Activated CD4-positive, alpha-beta T cell treated with anti-CD3 and anti-CD28 coated beads, Interleukin-2, Interleukin-4, amounts not matched to agents 100 ng/mL and 50 ng/mL, durations not matched to agents 16 hours and 8 hours (primary cell): ENCODE measurements around the gene KLHL2.
"Not testable (repeated sequence)": the region's sequence is repeated elsewhere in the genome, so short reads cannot be mapped to it uniquely, and the experiment has no call there.

Experiments
- DNase-seq: peaks from one replicate; pipeline ENCODE4 v3.0.0-alpha.2; 2020; ENCODE audit warnings: low spot score

The KLHL2 gene, protein sequence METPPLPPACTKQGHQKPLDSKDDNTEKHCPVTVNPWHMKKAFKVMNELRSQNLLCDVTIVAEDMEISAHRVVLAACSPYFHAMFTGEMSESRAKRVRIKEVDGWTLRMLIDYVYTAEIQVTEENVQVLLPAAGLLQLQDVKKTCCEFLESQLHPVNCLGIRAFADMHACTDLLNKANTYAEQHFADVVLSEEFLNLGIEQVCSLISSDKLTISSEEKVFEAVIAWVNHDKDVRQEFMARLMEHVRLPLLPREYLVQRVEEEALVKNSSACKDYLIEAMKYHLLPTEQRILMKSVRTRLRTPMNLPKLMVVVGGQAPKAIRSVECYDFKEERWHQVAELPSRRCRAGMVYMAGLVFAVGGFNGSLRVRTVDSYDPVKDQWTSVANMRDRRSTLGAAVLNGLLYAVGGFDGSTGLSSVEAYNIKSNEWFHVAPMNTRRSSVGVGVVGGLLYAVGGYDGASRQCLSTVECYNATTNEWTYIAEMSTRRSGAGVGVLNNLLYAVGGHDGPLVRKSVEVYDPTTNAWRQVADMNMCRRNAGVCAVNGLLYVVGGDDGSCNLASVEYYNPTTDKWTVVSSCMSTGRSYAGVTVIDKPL

DNA sequence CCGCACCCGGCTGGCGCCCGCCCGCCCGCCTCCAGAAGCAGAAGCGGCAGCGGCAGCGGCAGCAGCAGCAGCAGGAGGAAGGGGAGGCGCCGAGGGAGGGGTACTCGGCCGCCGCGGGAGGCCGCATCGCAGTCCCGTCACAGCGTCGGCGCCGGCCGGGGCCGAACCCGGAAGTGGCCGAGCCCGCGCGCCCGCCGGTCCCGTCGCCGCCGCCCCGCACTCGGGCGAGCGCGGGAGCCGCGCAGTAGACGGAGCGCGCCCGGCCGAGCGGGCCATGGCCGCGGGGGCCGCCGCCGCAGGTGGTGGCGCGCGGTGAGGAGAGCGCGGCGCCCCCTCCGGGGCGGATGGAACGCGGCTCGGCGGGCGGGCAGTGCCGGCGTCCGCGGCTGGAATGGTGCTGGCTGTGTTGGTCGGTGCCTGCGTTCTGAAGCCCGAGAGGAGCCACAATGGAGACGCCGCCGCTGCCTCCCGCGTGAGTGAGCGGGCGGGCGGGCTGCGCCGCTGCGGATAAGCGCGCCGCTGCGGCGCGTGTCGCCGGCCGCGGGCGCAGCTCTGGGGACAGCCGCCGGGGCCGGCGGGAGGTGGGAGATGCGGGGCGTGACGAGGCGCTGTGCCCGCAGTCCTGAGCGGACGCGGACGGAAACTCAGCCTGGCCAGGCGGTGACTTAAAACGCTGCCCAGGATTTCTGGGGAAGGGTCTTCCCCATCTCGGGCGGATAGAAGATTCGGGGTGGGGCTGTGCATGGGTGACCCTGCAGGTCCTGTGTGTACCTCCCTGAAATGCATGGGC, at the start of gene KLHL2:
KLHL2 (plus strand) TSS at position 131 of the 790 bp plus-strand sequence; CDS start at position 447, 316 bp downstream.
- DNase-seq: peak; percentile 68

DNA sequence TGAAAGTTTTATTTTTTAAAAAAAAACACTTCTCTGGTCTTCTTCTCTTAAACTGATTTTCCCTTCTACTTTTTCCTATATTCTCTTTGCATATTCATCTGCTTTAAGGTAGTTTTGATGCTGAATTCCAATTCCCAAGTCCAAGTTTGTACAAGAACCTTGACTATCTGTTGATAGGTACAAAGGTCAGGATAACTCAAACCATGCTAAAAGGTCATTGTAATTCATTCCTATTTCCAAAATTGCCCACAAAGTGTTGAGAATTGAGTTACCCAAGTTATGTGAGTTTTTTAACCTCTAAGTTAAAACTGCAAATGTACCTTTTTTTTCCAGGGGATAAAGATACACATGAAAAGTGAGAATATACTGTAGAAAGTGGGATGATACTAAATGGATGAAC, 48.6 kb upstream of the KLHL2 start:
- DNase-seq: no peak

DNA sequence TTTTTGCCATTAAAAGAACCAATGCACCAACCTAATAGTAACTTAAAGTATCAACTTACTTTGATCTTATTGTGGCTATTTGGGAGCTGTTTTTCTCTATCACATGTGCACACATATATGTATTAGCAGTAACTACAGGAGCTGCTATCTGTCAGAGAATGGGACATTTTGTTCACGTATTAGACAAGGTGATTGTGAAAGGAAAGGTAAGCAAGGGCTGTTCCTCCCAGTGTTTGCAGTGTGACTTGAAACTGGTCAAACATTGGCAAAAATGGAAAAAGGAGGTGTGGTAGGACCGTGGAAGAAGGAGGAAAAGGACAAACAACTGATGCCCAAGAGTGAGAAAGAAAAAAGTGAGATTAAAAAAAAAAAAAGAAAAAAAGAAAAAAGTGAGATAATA, 43.1 kb upstream of the KLHL2 start:
- DNase-seq: no peak

DNA sequence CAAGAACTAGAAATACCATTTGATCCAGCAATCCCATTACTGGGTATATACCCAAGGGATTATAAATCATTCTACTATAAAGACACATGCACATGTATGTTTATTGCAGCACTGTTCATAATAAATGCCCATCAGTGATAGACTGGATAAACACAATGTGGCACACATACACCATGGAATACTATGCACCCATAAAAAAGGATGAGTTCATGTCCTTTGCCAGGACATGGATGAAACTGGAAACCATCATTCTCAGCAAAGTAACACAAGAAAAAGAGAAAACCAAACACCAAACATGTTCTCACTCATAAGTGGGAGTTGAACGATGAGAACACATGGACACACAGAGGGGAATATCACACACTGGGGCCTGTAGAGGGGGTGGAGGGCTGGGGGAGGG, 40.5 kb upstream of the KLHL2 start:
- not testable (repeated sequence) for DNase-seq

DNA sequence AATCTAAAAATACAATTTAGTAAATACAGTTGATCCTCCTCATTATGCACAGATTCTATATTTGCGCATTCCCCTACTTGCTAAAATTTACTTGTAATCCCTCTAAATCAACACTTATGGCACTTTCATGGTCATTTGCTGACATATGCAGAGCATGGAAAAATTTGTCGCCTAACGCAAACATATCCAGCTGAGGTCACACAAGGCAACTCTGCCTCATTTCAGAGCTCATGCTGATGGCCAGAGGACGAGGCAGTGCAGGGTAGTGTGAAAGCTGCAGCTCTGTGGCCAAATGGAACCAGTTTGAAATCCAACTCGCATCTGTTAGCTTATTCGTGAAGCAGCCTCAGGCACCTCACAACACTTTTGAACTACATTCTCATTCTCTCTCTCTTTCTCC, 39.7 kb upstream of the KLHL2 start:
- no peak for DNase-seq

DNA sequence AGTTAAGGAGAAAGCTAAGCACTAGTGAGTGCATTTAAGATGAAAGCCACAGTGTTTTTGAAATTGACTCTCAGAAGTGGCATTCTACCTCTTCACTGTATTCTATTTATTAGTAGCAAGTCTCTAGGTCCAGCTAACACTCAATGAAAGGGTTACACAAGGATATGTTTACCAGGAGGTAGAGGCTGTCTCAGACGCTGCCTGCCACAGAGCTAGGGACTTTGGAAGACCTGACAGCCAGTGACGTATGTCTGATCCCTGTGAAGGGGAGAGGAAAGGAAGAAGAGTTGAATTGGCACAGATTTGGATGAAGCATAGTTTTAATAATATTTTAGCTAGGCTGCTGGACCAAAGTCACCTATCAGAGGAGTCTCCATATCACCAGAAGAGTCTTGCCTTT, 36.5 kb upstream of the KLHL2 start:
- DNase-seq: no peak

DNA sequence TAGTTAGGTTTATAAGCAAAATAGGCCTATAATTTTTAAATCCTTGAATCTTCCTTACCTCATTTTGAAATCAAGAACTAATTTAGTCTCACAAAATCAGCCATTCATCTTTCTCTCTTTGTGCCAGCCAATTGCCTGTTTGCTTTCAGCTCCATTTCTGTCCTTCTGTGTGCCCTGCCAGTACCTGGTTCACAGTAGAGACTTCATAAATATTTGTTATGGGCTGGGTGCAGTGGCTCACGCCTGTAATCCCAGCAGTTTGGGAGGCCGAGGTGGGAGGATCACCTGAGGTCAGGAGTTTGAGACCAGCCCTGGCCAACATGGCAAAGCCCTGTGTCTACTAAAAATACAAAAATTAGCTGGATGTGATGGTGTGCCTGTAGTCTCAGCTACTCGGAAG, 31.9 kb upstream of the KLHL2 start:
- not testable (repeated sequence) for DNase-seq

DNA sequence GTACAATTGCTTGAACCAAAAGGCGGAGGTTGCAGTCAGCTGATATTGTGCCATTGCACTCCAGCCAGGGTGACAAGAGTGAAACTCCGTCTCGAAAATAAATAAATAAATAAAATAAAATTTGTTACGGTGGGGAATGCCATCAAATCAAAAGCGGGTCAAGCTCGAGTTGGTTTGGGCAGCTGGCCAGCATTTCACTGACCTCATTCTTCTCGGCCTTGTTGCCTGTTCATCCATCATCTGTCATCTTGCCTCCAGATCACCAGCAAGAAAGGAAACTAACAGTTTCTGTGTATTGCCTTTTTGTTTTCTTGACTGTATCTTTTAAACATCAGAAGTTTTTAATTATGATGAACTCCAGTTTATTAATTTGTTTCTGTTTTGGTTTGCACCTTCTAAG, 31.5 kb upstream of the KLHL2 start:
- DNase-seq: no peak

DNA sequence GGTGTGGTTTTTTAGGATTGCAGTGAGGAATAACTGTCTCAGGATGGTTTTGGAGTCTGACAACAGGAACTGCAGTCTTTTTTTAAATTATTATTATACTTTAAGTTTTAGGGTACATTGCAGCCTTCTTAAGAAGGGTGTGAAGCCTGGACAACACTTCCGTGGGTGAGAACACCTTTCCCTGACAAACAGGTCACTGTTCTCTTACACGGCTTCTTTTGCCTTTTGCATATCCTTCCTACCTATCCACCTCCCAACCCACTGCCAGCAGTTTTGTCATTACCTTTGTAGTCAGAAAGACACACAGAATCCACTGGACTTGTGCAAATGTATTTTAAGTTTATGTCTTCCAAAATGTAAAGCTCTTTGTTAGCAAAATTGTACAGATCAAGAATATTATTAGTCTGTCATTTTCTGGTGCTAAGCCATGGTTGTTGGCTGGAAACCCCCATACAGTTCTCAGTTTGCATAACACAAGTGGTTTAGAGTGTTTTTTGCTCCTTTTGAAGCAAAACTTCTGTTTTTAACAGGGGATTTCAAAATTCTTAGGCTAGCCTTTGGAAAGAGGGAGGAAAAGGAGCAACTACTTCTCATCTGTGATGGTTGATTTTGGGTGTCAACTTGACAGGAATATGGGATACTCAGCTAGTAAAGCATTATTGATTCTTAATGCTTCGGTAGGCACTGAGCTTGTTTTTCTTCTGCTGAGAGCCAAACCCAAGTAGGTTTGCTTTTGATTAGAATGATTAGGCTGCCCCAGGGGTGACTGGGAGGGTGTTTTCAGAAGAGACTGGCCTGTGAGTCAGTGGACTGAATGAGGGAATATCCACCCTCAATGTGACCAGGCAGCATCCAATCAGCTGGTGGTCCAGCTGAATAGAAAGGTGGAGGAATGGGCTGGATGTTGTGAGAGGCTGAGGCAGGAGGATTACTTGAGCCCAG, 29.4 kb upstream of the KLHL2 start:
- no peak for DNase-seq

DNA sequence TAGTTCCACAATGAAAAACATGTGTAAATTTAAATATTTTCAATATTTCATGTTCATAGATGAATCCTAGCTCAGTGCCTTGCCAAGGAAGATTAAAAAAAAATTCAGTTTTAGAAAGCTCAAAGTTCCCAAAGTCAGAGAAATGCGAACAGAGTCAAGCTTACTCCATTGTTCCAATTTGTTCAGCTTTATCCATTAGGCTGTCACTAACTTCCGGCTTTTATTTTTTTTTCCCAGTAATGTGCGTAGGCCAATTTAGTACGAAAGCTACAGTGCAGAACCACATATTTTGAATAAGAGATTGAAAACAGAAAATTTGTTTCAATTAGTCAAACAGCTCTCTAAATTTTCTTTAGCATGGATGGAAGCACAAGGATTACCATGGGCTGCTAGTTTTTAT, 23.1 kb upstream of the KLHL2 start:
- no peak for DNase-seq

DNA sequence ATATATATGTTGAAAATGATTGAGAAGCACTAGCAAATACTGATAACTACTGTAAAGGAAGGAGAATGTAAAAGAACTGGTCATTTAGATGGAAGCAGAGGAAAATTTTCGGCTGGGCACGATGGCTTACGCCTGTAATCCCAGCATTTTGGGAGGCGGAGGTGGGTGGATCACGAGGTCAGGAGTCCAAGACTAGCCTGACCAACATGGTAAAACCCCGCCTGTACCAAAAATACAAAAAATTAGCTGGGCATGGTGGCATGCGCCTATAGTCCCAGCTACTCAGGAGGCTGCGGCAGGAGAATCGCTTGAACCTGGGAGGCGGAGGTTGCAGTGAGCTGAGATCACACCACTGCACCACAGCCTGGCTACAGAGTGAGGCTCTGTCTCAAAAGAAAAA, 22.4 kb upstream of the KLHL2 start:
- DNase-seq: not testable (repeated sequence)

DNA sequence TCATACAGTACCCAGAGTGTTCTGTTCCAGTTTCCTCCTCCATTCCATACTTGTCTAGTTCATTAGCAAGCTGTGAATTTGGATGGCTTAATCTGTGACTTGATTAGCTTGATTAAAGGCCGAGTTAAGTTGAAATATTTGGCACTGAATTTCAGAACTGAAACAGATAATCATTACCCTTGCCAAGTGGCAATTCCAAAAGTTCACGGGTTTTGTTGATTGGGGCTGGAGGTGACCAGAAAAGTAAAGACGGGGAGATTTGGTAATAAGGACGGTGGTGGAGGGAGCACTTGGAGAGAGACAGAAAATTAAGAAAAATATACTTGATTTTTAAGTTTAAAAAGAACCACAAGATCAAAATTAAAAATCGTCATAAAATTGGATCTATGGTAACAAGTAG, 21.9 kb upstream of the KLHL2 start:
- DNase-seq: no peak

DNA sequence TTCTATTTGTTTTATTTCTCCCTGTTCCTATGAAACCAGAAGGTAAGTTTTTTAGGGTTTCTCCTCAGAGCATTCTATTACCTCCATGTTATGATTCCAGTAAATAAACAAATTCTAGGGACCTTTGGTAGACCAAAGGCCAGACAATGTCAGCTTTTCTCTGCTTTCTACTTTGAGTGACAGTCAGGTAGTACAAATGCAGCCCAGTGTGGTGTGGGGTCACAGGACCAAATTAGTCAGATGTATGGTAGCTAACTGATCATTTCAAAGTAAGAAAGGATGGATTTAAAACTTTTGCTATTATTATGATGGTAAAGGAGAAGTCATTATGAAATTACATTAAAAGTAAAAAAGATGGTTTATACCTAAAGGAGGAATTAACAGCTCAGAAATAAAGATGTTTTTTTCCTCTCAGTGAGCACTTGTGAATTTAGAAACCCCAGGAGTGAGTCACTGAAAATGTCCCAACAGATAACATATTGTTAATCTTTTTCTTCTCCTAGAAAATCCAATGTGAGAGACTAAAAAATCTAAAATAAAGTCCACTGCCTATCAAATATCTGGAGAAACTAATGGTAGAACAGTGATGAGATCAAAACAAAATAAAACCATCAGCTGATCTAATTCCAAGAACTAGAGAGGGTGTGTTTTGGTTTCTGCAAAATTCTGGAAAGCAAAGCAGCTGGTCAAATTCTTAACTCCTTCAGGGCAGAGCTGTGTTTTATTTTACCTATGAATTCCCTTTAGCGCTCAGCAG, 16.6 kb upstream of the KLHL2 start:
- peak; percentile 30 for DNase-seq

DNA sequence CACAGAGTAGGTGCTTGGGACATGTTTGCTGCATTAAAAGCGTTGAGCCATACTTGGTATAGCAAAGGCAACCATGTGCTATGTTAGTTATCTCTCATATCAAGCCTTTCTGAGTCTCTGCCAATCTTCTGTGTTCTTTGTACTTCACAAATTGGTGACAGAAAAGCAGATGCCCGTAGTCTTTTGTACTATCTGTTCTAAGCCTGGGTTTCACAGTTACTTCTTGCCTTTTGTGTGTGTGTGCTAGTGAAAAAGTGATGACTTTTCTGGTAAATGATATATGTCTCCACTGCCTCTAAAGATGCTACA, 16.1 kb upstream of the KLHL2 start:
- DNase-seq: no peak

DNA sequence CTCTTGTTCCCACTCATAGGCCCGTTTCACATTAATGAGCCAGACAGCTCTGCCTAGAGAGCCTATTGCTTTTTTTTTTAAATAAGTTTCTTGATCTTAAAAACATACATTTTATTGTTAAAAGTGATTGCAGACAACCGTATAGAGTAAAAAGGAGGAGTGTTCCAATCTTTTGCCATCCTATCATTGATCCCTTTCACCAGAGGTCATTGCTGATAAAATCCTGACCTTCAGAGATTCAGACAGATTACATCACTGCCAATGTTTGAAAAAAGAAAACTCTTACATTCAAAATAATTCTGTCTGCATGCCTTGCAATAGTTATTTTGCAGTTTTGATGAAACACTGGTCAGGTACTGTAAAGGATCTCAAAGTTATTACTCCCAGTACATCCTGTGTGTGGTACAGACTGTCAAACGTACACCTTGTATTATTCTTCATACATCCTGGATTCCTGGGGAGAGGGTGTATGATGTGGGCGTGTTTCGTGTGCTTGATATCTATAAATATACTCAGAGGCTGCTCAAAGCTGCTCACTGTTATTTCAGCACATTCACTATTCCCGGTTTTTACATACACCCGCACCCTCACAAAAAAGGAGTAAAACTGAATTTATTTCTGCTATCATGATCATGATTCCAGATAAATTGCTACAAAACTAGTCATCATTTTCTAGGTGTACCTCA, 15.4 kb upstream of the KLHL2 start:
- DNase-seq: no peak

DNA sequence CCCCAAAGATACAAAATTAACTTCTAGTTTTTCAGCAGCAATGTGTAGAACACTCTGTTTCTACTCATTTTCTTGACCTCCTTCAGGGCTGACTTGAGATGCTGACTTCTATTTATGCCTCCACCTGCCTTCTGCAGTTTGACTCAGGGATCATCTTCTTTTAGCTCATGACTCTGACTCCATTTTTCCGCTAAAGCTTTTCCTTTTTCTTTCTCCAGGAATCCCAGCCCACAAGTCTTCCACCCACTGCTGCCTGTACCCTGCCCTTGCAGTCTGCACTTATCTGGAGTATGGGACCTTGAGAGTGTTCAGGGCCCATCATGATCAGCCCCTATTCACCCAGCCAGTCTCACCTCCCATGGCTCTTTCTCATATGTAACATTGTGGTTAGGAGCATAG, 14.9 kb upstream of the KLHL2 start:
- no peak for DNase-seq

DNA sequence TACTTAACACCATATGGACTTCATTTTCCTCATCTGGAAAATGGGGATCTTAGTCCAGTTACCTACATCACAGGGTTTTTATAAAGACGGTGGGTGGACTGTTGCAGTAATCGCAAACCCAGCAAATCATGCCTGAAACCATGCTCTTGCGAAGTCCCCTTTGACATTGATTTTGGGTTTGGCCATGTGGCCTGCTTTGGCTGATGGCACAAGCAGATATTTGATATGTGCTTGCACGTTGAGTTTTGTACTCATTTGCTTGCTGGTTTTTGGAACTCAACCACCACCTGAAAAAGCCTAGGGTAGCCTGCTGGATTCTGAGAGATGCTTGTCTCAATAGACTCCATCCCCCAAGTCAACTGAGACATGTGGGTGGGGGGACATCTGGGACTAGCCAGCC, 14.4 kb upstream of the KLHL2 start:
- DNase-seq: no peak

DNA sequence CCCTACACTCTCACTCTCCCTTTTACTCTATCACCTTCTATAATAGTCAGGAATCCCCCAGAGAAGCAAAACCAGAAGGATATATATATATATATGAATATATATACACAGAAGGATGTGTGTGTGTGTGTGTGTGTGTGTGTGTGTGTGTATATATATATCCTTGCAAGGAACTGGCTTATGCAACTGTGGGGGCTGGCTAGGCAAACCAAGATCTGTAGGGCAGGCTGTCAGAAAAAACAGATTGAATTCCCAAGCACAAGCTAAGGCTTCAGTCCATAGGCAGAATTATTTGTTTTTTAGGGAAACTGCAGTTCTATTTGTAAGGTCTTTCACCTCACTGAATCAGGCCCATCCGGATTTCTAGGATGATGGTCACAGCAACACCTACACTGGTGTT, 13.0 kb upstream of the KLHL2 start:
- DNase-seq: no peak

DNA sequence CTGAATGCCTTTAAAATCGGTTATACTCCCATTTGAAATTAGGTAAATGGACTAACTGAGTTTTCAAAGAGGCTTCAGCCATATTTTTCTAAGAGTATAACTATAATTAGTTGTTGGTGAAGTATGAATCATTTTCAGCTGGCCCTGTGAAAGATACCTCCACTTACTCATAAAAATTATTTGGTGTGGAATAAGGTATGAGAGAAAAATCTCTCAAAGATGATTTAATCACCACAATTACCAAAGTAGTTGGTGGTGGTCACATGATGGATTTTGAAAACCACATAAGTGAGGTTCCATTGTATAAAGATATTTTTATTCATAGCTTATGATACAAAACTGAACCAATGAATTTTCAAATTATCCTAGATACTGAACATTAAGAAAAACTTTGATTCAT, 9.0 kb upstream of the KLHL2 start:
- DNase-seq: no peak

DNA sequence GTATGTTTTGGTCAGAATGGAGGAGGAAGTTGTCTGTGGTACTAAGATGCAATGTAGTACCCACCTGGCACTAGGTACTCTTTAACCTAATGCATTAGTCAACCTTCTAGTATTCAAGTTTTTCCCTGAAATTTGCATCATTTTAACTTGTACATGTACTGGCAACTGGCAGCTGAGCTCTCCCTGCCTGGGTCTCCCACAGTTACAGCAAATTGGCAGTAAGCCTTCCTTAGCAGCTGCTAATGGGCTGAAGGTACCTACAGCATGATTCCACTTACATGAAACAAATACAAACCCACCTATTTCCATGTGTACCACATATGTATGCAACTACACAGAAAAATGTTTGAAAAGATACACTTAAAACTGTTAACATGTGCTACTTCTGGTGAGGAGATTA, 8.1 kb upstream of the KLHL2 start:
- no peak for DNase-seq

DNA sequence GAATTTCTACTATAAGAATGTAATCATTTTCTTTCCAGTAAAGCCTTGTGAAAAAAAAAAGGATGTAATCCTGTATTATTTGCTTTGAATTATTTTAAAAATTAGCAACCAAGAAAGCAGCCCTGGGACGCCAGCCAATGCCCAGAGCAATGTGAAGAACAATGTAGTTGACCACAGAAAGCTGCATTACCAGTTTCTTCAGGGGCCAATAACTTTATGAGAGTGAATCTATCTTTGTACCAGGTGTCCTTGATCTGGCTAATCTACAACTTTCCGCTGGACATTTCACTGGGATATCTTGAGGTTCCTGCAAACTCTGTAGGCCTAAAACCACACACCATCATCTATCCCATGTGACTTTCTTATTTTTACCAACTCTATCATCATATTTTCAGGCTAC, 7.6 kb upstream of the KLHL2 start:
- no peak for DNase-seq
